Measurements from ENCODE around the gene DCAF11.

Gene DCAF11

DNA sequence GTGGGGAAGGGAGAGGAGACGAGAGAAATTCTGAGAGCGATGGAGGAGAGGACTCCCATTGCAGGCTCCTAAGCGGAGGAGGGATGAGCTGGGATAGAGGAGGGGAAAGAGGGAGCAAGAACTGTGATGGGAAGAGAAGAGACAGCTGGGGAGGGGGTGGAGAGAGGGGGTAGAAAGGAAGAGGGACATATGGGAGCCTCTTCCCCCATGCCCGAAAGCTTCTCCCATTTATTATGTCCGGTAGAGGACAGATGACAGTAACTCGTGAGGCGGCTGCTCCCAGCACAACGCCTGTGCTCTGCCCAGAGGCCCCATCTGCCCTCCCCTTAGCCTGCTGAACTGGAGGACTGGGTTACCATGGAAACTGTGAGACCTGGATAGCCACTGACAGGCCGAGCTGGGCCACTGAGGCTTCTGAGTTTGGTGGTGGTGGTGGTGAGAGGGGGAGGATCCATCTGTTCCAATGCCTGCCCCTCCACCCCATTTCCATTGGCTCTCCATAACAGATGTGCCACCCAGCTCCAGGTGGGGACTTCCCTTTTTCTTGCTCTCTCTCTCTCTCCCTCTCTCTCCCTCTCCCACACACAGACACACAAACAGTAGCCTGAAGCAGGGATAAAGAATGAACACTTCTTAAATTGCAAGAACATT, 35.0 kb upstream of the DCAF11 start:
- no peak for DNase-seq (ENCODE audit: low read depth in 2 of 2)

GRCh38 chr14:24080142-24080530, 34.4 kb upstream of the DCAF11 start:
- no peak for DNase-seq (ENCODE audit: low read depth in 2 of 2)

DNA sequence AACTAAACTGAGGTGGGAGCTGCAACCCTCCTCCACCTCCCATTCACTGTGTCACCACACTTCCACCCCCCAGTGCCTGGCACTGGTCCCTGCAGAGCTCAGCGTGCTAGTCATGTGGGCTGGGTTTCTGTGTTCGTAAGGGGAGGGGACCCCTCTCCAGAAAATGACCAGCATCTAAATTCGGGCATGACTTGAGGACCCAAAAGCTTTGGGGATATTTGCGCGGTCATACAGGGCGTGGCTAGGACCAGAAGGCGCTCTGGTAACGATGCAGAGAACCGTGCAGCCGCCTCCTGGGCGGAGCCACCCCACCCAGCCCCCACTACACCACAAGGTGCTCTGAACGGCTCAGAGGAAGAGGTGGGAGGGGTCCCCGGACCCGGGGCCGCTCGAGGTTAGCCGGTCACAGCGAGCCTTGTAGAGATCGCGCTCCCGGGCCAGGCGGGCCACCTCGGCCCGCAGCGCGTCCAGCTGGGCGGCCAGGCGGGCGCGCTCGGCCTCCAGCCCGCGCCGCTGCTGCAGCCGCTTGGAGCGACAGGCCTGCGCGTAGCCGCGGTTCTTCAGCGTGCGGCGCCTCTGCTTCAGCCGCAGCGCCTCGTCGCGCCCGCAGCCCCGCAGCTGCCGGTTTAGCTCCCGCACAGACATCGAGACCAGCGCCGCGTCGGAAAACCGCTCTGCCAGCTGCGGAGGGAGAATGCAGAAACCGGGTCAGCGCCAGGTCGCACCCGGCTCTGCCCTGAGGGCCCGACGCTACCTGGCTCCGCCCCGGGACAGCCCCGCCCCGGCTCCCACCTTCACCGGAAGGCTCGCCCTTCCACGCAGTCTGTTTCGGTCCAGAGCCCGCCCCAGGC, 33.5 kb upstream of the DCAF11 start:
- DNase-seq (ENCODE audit: low read depth in 2 of 2) = peak; percentile 53 to 72

DNA sequence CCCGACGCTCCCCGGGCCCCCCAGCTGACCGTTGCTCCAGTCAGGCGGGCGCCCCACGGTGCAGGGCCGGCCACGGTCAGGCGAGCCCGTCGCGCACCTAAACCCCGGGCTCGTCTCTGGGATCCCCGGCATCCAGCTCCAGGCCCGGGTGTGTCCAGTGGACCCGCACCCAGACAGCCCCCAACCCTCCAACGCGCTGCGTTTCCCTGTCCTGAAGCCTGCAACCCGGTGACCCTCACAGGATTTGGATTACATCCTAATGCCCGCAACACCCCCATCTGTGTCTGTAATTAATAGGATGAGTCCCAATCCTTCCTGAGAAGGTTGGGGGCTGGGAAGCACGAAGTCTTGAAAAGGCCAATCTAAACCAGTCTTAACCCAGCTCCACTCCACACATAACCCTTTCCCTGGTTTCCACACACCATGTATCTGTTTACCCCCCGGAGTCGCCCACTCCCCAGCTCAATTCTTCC, 32.8 kb upstream of the DCAF11 start:
- no peak for DNase-seq (ENCODE audit: low read depth in 2 of 2)

GRCh38 chr14:24082411-24083080, 32.0 kb upstream of the DCAF11 start:
- DNase-seq (ENCODE audit: low read depth in 2 of 2) = no peak

GRCh38 chr14:24083462-24083861, 31.1 kb upstream of the DCAF11 start:
- no peak for DNase-seq (ENCODE audit: low read depth in 2 of 2)

- no peak for DNase-seq (ENCODE audit: low read depth in 2 of 2)
Measured at GRCh38 chr14:24084440-24084839, 30.1 kb upstream of the DCAF11 start.

DNA sequence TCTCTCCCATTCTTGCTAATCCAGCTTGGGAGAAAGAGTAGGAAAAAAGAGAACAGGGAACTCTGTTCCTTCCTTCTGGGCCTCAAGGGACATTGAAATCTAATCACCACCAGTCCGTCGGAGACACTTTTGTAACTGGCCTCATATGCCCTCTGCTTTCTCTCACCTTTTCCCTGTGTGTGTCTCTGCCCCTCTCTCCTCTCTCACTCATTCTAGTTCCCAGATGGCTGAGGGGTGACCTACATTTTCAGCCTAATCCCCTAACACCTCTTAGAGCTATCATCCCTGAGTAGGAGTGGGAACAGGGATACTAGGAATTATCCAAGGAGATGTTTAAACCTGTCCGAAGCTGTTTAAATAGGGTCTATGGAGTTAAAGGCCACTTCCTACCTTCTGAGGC, 29.4 kb upstream of the DCAF11 start:
- DNase-seq (ENCODE audit: low read depth in 2 of 2) = no peak

DNA sequence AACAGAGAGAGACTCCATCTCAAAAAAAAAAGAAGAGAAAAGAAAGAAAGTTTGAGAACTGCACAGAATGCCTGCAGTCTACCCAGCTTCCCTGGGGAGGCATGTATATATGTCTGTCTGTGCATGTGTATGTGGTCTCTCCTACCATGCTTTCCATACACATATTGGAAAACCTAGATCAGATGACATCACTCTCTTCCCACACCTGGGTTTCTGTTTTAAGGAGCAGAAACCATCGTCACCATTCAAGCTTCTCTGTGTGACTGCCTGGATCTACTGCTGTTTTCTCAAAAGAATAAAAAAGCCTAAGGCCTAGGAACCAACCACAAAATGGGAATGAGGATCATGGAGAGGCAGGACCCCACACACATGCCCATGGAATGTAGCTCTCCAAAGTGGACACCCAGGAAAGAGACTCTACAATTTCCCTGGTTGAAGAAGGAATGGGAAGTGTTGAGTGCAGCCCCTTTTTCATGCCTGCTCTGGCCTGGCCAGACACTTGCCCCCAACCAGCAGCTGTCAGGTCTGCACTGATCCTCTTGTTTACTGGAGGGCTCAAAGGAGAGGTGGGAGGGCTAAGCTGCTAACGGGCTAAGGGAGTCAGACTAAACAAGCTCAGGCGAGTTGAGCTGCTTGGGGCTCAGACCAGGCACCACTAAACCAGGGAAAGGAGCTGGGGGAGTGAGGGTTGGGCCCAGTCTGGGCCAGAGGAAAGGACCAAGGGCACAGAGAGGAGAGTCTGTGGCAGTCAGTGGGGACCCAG, 28.2 kb upstream of the DCAF11 start:
- no peak for DNase-seq (ENCODE audit: low read depth in 2 of 2)

DNA sequence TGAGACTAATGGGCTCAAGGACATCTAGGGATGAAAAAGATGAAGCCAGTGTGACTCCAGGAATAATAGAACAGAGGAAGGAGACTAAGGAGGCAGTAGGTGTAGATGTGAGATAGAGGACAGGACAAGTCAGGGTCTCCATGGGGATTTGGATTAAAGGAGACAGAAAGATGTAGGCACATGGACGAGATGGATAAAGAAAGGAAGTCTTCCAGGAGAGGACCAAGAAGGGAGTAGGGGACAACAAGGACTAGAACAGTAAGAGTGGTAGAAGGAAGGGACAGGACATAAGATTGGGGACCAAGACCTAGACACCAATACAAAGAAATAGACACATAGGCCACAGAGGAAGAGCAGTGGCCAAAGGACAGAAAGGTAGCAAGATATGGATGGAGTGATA, 27.6 kb upstream of the DCAF11 start:
- DNase-seq (ENCODE audit: low read depth in 2 of 2) = no peak

GRCh38 chr14:24088095-24088494, 26.5 kb upstream of the DCAF11 start:
- DNase-seq (ENCODE audit: low read depth in 2 of 2) = no peak

- DNase-seq (ENCODE audit: low read depth in 2 of 2) = no peak
Measured at GRCh38 chr14:24089890-24090289, 24.7 kb upstream of the DCAF11 start.

DNA sequence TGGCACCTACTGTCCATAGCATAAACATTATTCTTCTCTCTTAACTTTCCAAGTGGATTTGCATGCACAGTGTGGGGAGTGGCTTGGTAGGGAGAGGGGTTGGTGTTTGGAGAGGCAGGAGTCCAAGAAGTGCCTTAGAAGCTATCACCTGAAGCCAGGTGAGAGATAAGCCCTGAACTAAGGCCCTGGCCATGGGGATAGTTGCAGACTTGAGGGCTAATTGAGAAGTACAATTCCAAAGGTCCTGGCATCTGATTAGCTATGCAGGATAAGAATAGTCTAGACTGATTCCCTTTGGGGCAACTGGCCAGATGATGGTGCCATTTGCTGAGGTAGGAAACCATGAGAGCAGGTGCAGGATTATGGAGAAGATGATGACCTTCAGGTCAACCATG, 22.5 kb upstream of the DCAF11 start:
- DNase-seq (ENCODE audit: low read depth in 2 of 2) = no peak

- DNase-seq (ENCODE audit: low read depth in 2 of 2) = no peak
Measured at GRCh38 chr14:24092505-24093206, 21.9 kb upstream of the DCAF11 start.

- no peak for DNase-seq (ENCODE audit: low read depth in 2 of 2)
Measured at GRCh38 chr14:24093207-24093900, 21.2 kb upstream of the DCAF11 start.

GRCh38 chr14:24093901-24094840, 20.4 kb upstream of the DCAF11 start, which contains the start of gene PCK2:
Gene PCK2, plus strand, starts transcription at chr14:24094311. Its CDS starts 95 bp downstream, at chr14:24094406.
- DNase-seq (ENCODE audit: low read depth in 2 of 2) = peak; percentile 83 to 90

- no peak for DNase-seq (ENCODE audit: low read depth in 2 of 2)
Measured at GRCh38 chr14:24094841-24095270, 19.7 kb upstream of the DCAF11 start.

DNA sequence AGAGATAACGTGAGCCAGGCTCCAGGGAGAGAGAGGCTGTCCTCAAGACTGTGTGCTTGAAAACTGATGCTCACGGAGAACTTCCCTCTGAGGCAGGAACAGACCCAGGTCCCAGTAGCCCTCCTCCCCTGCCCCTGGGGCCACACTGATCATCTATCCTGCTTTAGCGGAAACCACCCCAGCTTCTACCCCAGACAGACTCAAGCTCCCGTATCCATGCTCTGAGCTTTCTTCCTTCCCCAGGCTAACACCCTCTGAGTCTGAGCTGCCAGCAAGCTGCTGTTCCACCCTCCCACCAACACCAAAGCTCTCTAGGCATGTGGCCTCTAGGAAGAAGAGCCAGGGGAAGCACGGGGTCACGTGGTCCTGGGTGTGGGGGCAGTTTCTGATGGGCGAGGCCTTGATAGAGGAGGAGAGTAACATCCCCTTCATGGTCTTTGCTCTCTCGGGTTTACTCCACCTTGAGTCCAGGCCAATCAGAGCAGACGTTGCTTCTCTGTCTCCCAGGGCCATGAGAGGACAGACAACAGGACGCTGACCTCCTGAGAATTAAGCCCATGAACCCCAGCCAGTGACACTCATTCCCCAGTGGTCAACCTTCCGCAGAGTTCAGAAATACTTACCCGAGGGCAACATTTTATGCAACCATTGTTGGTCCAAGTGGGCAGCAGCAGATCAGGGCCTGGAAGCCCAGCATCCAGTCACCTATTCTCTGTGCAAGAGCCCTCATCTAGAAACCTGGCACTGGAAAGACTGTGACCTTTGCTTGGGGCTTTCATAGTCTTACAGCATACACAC, 19.1 kb upstream of the DCAF11 start:
- peak; percentile 47 to 75 for DNase-seq (ENCODE audit: low read depth in 2 of 2)

Data from stimulated activated CD4-positive, alpha-beta T cell treated with anti-CD3 and anti-CD28 coated beads, Interleukin-4, amount 100 ng/mL, for 48 hours (primary cell).